ENCODE data around the gene HOXC6.

HOXC6 gene

GRCh38 chr12:54016051-54016450 lies 12.2 kb upstream of the HOXC6 start:
- DNase-seq (ENCODE audit: low spot score) = no peak

GRCh38 chr12:54016478-54016964 lies 11.7 kb upstream of the HOXC6 start:
- no peak for DNase-seq (ENCODE audit: low spot score)

GRCh38 chr12:54017027-54017788 lies 11.0 kb upstream of the HOXC6 start:
- DNase-seq (ENCODE audit: low spot score) = no peak

GRCh38 chr12:54017878-54018467 lies 10.3 kb upstream of the HOXC6 start:
- DNase-seq (ENCODE audit: low spot score) = peak; percentile 68

GRCh38 chr12:54018468-54018984 lies 9.7 kb upstream of the HOXC6 start:
- no peak for DNase-seq (ENCODE audit: low spot score)

GRCh38 chr12:54019091-54019811 lies 9.0 kb upstream of the HOXC6 start:
- DNase-seq (ENCODE audit: low spot score) = no peak

GRCh38 chr12:54019924-54020590 lies 8.2 kb upstream of the HOXC6 start:
- no peak for DNase-seq (ENCODE audit: low spot score)

GRCh38 chr12:54020591-54021405 lies 7.4 kb upstream of the HOXC6 start:
- DNase-seq (ENCODE audit: low spot score) = no peak

GRCh38 chr12:54021432-54022013 lies 6.7 kb upstream of the HOXC6 start:
- no peak for DNase-seq (ENCODE audit: low spot score)

- no peak for DNase-seq (ENCODE audit: low spot score)
Measured at GRCh38 chr12:54022960-54023884, 5.0 kb upstream of the HOXC6 start.

- no peak for DNase-seq (ENCODE audit: low spot score)
Measured at GRCh38 chr12:54024127-54024526, 4.1 kb upstream of the HOXC6 start.

GRCh38 chr12:54024581-54025305 lies 3.5 kb upstream of the HOXC6 start:
- no peak for DNase-seq (ENCODE audit: low spot score)

- no peak for DNase-seq (ENCODE audit: low spot score)
Measured at GRCh38 chr12:54025499-54026405, 2.5 kb upstream of the HOXC6 start.

- no peak for DNase-seq (ENCODE audit: low spot score)
Measured at GRCh38 chr12:54026640-54027441, 1.4 kb upstream of the HOXC6 start.

GRCh38 chr12:54027442-54027786 lies 826 bp upstream of the HOXC6 start:
- no peak for DNase-seq (ENCODE audit: low spot score)

- no peak for DNase-seq (ENCODE audit: low spot score)
Measured at GRCh38 chr12:54029529-54030441, 1.5 kb downstream of the HOXC6 start.

Data from CD4-positive, alpha-beta T cell treated with Interleukin-6 at 100 ng/mL for 8 hours (primary cell).